Forelimb muscle (tissue), 1 donor: ENCODE measurements around the gene PTPRH. TPM values are rescaled to one million over a fixed set of nuclear protein-coding genes. Genes with fewer than 3 reads are reported as not detected.

Experiments used
- DNase-seq: peaks from one replicate; pipeline ENCODE4 v3.0.0-alpha.2; 2013; ENCODE audit warnings: low read depth
- polyA plus RNA-seq: library from polyadenylated mRNA; unstranded; fragments of 120-200 nt; gene quantifications from one replicate; pipeline ENCODE4 v1.2.1, GENCODE V29; 2013; ENCODE audit not compliant: insufficient read length

The PTPRH gene
- polyA plus RNA-seq, 1 donor: 0.11 TPM

DNA sequence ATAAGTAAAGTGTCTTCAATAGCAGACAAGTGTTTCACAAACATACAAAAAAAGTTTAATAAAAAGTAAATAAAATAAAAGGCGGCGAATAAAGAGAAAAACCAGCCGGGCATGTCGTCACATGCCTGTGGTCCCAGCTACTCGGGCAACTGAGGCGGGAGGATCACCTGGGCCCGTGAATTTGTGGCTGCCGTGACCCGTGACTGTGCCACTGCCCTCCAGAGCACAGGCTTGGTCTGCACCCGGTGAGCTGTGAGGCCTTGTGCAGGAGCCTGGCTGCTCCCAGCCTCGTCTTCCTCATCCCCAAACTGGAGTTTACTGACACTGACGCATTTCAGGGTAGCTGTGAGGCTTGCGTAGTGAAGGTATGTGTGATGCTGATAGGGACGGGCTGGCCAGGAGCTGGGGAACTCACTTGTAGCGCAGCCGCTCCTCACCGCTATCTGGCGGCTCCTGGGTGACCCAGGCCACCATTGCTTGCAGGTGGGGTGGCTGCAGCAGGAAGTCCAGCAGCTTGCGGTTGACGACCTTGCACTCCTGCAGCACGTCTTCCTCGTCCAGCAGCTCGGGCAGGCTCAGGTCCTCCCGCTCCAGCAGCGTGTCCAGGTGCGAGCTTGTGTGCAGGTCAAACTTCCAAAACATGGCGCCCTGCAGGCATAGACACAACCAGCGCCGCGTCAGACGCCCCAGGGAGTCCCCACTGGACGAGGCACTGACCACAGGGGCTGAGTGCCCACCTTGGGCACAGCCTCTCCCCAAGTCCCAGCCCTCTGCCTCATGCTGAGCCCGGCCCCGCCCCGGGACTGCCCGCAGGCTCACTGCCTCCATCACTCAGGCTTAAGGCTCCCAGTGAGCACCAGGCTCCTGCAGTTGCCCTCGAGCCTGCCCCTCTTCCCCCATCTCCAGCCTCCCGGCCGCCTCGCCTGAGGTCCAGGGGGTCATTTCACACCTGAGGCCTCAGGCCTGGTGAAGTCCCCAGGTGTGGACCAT lies 37.5 kb upstream of the PTPRH start:
- no peak for DNase-seq

DNA sequence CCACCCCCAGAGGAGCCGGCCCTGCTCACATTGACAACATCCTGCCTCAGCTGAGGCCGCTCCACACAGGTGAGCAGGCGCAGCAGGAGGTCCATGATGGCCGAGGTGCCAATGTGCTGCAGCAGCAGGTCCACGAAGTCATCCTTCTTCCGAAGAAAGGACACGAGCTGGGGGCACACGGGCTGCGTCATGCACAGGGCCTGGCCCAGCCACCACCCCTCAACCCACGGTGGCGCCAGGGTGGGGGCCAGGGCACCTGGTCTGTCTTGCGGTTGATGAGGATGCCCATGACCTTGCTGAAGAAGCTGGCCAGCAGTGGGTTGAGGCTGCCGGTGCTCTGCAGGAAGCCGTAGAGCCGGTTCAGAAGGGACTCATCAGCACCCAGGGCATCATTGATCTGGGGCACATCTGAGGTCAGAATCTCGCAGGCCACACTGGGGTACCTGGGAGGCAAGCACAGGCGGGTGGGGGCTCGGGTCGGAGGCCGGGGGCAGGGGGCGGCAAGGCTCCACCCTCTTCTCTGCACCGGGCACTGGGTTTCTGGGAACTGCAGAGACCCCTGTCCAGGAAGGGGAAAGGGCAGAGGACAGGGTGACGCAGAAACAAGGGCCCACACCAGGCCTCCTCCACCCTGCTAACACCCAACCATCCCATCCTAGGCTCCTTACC lies 36.1 kb upstream of the PTPRH start:
- DNase-seq: no peak

- DNase-seq: no peak
Measured at GRCh38 chr19:55244004-55244680, 34.8 kb upstream of the PTPRH start.

DNA sequence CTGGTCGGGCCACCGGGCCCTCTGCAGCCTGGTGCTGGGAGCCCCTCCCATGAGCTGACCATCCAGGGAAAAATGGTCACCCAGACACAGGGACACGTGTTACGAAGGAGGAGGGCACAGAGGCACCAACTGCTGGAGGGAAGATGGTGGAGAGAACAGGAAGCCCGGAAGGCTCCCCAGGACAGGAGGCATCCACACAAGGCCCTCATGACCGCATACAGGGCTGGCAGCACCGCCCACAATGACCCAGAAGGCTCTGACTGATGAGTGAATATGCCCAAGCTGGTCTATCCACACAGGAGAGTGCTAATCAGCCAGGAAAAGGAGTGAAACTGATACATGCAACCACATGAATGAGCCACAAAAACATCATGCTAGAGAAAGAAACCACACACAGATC lies 33.2 kb upstream of the PTPRH start:
- no peak for DNase-seq

- DNase-seq: no peak
Measured at GRCh38 chr19:55241935-55242464, 32.7 kb upstream of the PTPRH start.

- DNase-seq: no peak
Measured at GRCh38 chr19:55241143-55241934, 32.0 kb upstream of the PTPRH start.

GRCh38 chr19:55240713-55241020 lies 31.4 kb upstream of the PTPRH start:
- no peak for DNase-seq

GRCh38 chr19:55239004-55239403 lies 29.7 kb upstream of the PTPRH start:
- DNase-seq: no peak

- no peak for DNase-seq
Measured at GRCh38 chr19:55238030-55238429, 28.7 kb upstream of the PTPRH start.

GRCh38 chr19:55232986-55233385 lies 23.7 kb upstream of the PTPRH start:
- no peak for DNase-seq

GRCh38 chr19:55232286-55232602 lies 22.9 kb upstream of the PTPRH start:
- no peak for DNase-seq

DNA sequence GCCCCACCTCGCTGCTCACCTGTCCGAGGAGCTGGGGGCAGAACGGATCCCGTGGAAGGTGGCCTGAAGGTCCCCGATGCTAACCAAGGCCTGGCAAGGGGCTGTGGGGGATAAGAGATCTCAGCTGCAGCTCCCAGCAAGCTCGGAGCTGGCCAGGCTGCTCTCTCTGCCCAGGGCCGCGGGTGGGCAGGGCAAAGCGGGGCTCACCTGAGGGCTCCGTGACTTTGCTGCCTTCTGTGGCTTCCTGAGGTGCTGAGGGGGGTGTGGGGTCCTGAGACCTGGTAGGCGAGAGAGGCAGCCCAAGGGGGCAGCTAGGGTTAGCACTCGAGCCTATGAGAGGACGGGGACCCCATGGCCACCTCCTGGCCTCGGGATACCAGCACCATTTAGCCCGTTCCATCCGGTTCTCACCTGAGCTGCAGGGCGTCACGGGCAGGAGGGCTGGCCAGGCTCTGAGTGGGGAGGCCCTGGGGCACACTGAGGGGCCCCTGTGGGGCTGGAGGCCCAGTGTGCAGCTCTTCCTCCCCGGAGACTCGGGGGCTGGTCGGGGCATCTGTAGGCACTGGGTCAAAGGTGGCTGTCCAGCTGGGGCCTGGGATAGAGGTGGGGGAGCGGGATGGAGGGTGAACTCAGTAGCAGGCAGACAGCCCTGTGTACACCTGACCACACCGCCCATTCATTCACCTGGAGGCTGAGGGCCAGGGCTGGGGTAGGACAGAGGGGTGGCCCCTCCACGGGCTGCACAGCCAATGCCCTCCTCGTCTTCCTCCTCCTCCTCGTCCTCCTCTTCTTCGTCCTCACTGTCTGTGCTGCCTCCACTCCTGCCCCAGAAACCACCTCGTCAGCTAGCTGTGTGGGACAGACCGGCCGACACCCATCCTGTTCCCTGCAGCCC lies 22.3 kb upstream of the PTPRH start:
- no peak for DNase-seq

DNA sequence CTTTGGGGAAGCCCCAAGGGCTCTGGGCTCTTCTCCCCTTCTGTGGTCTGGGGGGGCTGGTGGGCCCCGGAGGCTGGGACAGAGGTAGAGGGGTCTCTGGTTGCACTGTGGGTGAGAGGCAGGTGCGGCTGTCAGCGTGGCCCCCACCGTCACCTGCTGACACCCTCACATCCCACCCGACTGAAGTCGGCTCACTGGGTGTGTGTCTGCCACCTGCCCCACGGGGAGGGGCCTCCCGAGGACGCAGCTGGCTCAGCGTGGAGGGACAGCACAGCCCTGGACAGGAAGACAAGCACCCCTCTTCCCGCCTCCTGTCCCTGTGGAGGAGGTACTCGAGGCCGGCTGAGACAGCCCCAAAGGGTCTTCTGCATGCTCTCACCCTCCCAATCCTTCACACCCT lies 21.5 kb upstream of the PTPRH start:
- no peak for DNase-seq

DNA sequence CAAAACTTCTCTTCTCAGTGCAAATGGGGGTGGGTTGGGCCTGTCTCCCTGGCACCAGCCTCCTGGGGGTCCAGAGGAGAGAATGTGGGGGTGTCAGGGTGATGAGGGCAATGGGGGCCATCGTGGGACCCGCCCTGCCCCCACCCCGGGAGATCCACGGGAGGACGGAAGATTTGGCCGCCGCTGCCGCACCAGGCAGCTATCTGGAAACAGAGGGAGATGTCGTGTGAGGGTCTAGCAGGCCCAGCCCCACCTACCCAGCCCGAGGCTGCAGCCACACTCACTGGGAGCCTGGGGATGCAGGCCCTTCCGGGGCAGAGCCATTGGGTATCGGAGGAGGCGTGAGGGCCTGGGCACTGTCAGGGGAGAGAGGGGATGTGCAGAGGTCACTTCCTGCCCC lies 21.0 kb upstream of the PTPRH start:
- no peak for DNase-seq

DNA sequence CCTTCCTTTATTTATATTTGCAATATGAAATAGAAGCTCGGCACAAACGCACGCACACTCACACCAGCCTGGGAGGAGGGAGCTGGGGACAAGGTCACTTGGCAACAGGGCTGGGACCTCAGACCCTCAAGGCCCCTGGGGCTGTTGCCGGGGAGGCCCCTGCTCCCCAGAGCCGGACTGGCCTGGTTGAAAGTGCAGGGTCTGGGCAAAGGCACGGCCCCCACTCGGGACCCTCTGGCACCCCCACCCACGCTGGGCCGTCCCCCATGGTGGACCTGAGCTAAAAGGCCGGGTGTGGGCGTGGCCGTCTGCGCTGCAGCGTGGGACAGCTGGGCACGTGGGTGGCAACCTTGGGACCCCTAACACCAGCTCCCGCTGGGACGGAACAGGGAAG lies 20.5 kb upstream of the PTPRH start:
- DNase-seq: no peak

- no peak for DNase-seq
Measured at GRCh38 chr19:55229145-55229788, 20.0 kb upstream of the PTPRH start.

GRCh38 chr19:55228403-55229031 lies 19.2 kb upstream of the PTPRH start, which contains the start of gene TMEM86B:
TMEM86B (minus strand) TSS chr19:55228763; CDS start chr19:55228741, 22 bp downstream.
- no peak for DNase-seq

DNA sequence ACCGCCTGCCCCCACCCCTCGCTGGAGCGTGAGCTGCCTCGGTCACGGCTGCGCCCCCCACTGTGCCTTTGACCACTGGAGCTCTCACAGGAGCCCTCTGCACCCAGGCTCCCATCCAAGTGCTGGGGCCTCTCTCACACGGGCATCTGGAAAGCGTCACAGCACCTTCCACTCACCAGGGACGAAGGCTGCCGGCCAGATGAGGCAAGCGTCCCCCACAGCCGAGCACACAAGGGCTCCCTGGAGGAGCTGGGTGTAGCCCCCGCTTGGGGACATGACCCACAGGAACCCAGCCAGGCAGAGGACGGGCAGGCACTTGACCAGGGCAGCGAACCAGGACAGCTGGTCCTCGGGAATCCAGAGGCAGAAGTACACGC lies 18.7 kb upstream of the PTPRH start:
- no peak for DNase-seq

- DNase-seq: no peak
Measured at GRCh38 chr19:55227241-55228014, 18.1 kb upstream of the PTPRH start.
